HG03432 (cell line): ENCODE results near the gene SHLD1.
A peak's percentile ranks its signal among the peaks of the same experiment; 100 is the strongest.
"Not testable (repeated sequence)": the region's sequence is repeated elsewhere in the genome, so short reads cannot be mapped to it uniquely, and the experiment has no call there.

Experiments used
- ATAC-seq: cut with Tn5 transposase; IDR thresholded peaks from one replicate; pipeline ENCODE4 v1.9.1; 2021; ENCODE audit warnings: mild to moderate bottlenecking, moderate library complexity; ENCODE audit not compliant: unreplicated experiment

The SHLD1 gene

GRCh38 chr20:5735845-5736510, 14.2 kb upstream of the SHLD1 start:
- no peak for ATAC-seq

- no peak for ATAC-seq
These were observed 12.6 kb upstream of the SHLD1 start for GRCh38 chr20:5737619-5737953.

- ATAC-seq, result no peak
These were observed 12.2 kb upstream of the SHLD1 start for GRCh38 chr20:5737966-5738365.

- ATAC-seq, result not testable (repeated sequence)
These were observed 9.6 kb upstream of the SHLD1 start for GRCh38 chr20:5740643-5741042.

DNA sequence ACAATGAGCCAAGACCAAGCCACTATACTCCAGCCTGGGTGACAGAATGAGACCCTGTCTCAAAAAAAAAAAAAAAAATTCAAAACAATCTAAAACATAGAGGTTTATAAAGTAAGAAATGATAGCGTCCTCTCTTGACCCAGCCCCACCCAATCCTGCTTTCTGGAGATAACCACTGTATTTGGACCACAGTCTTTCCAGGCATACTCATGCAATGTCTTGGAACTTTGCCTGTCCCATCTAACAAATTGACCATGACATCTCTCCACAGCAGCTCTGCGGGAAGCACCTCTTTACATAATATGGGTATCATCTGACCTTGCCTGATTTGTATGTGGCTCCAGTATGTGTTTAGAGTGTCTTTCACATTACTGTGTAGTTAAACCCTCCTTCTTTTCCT, 9.1 kb upstream of the SHLD1 start:
- no peak for ATAC-seq

GRCh38 chr20:5742041-5742440, 8.2 kb upstream of the SHLD1 start:
- ATAC-seq, result no peak

- ATAC-seq, result no peak
These were observed 4.7 kb upstream of the SHLD1 start for GRCh38 chr20:5745416-5746030.

DNA sequence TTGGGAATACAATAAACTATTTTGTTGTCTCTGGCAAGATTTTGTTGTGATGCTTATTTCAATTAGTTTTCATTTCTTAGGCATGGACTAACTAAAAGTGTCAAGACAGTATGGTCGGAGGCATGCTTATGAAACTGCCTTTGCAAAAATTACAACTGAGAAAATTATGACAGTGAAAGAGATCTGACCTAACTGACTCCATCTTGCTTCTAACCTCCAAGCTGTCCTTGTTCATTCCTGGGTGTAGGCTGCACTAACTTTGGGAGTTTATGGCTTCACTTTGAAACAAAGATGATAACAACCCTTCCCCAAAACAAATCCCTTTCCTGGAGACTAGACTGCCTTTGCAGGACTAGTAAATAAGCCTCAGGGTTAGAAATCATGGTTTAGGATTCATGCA, 4.1 kb upstream of the SHLD1 start:
- no peak for ATAC-seq

DNA sequence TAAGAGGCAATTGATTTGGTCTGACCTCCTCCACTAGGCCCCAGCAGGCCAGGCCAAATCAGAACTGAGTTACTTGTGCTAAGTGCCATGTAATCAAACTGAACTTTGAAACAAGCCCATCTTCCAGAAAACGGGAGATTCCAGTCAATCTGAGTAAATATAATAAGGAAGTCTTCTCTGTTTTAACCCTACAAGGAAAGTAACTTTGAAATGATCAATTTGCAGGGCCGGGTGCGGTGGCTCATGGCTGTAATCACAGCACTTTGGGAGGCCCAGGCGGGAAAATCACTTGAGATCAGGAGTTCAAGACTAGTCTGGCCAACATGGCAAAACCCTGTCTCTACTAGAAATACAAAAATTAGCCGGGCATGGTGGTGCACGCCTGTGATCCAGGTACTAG, 2.0 kb upstream of the SHLD1 start:
- no peak for ATAC-seq

GRCh38 chr20:5749512-5749951, 669 bp upstream of the SHLD1 start:
- ATAC-seq, result not testable (repeated sequence)

DNA sequence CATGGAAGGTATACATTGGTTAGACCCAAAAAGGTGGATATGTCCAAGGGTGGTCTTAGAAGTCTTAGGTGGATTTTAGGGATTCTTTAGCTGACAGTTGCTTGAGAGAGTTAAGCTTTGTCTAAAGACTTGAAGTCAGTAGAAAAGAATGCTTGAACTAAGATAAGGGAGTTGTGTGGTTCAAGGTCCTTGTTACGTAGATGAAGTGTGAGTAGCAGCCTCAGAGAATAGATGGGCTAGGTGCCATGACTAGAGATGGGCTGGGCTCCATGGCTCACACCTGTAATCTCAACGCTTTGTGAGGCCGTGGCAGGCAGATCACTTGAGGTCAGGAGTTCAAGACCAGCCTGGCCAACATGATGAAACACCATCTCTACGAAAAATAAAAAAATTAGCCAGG, 1.7 kb downstream of the SHLD1 start:
- ATAC-seq, result no peak

DNA sequence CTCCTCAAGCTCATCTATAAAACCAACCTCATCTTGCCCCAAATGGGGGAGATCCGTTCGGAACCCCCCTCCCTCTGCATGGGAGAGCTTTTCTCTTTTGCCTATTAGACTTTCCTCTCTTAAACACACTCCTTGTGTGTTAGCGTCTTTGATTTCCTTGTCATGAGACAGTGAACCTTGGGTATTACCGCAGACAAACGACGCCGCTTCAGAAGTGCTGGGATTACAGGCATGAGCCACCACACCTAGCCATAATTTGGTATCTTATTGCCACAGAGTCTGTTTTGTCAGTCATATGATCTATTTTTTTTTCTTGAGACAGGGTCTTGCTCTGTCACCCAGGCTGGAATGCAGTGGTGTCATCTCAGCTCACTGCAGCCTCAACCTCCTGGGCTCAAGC, 3.6 kb downstream of the SHLD1 start:
- ATAC-seq, result no peak

DNA sequence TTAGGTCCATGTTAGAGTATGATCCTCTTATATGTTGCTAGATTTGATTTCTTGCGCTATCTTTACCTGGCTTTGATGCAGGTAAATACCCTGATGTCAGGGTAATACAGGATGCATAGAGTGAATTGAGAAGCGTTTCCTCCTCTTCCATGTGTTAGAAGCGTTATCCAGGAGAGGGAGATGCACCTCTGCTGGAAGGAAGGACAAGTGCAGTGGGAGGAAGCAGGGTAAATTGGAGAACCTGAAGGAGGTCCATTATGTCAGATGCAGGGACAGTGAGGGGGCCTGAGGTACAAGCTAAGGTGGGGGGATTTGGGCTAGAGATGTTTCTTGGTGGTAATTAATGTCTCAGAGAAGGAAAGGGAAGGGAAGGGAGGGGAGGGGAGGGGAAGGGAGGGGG, 7.7 kb downstream of the SHLD1 start:
- no peak for ATAC-seq

- no peak for ATAC-seq
These were observed 16.0 kb downstream of the SHLD1 start for GRCh38 chr20:5766085-5766764.

DNA sequence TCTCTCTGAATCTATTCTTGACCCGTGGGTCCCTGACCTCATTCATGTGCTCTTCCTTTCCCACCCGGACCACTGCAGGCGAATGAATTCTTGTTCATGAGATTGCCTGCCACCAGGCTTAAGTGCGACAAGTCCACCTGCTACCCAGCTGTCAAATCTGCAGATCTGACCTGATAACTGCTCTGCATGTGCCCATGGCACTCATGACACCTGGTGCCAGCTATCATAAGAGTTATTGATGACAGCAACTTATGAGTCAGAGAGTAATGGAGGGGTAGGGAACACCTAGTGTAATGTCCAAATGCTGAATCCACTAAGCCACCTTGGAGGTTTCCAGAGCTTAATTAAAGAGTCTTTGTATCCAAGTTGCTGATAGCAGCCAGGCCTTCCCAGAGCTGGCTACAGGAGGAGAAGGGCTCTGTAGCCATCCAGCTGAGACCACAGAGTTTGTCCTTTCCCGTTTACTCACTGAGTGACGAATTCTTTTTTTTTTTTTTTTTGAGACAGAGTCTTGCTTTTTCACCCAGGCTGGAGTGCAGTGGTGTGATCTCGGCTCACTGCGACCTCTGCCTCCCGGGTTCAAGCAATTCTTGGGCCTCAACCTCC, 17.4 kb downstream of the SHLD1 start:
- no peak for ATAC-seq

DNA sequence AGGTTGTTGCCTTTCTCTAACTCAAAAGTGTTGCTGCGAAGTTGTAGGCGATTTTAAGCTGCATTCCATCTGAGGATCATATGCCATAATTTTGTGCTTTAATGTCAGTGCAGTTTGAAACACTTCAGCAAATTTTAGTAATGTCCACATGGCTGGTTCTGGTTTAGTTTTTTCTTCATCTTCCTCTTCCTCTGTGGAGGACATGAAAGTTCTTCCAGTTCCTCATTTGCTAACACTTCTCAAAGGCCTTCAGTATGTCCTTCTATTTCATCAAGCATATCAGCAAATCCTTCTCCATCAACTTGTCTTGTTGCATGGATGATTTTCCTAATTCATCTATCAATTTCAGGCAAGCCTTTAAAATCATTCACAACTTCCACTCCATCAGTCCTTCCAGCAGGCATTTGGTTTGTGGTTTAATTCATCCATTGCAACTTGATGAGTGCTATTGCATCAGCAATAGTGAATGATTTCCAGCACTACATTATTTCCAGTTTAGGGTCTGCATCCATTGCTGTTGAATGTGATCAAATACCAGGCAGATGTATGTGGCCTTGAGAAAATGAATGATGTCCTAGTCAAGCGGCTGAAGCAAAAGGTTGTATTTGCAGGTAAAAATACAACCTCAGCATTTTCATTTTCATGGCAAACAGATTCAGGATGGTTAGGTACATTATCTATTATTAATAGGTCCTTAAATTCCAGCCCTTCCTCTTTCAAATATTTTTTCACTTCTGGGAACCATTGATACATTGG, 20.2 kb downstream of the SHLD1 start:
- no peak for ATAC-seq

- ATAC-seq, result peak; percentile 65
These were observed 20.8 kb downstream of the SHLD1 start for GRCh38 chr20:5770987-5771318.

GRCh38 chr20:5772704-5773103, 22.5 kb downstream of the SHLD1 start:
- ATAC-seq, result no peak

- ATAC-seq, result no peak
These were observed 23.4 kb downstream of the SHLD1 start for GRCh38 chr20:5773589-5773988.

DNA sequence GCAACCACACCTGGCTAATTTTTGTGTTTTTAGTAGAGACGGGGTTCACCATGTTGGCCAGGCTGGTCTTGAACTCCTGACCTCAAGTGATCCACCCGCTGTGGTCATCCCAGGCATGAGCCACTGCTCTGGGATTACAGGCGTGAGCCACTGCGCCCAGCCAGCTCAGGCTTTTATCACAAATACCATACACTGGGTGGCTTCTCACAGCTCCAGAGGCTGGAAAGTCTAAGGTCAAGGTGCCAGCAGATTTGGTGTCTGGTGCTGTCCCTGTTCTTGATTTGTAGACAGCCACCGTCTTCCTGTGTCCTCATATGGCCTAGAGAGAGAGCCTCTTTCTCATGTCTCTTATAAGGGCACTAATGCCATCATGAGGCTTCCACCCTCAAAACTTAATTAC, 25.9 kb downstream of the SHLD1 start:
- no peak for ATAC-seq
